Esophagus (tissue), 2 donors: ENCODE measurements around the gene SAP30. TPM values are rescaled to one million over a fixed set of nuclear protein-coding genes. Genes with fewer than 3 reads are reported as not detected.

Source experiments
- H3K27ac ChIP-seq, 2 donors: one replicate each; pipeline ENCODE4 v1.5.1; 2013; ENCODE audit warnings: low read depth in 2 of 2, mild to moderate bottlenecking in 2 of 2, inconsistent platforms in 1 of 2, low read length in 1 of 2, moderate library complexity in 1 of 2
- H3K27me3 ChIP-seq, 2 donors: one replicate each; pipeline ENCODE4 v1.6.1; 2013; ENCODE audit warnings: low read length in 2 of 2, control low read depth in 1 of 2, mild to moderate bottlenecking in 1 of 2; ENCODE audit not compliant: insufficient read depth in 2 of 2, control insufficient read depth in 1 of 2
- H3K36me3 ChIP-seq, 2 donors: one replicate each; pipeline ENCODE4 v1.6.1; 2013; ENCODE audit warnings: low read length in 1 of 2; ENCODE audit not compliant: control insufficient read depth in 2 of 2, insufficient read depth in 2 of 2
- H3K4me1 ChIP-seq, 2 donors: one replicate each; pipeline ENCODE4 v1.6.1; 2013; ENCODE audit warnings: low read length in 1 of 2; ENCODE audit not compliant: control insufficient read depth in 2 of 2, insufficient read depth in 2 of 2
- H3K4me3 ChIP-seq, 2 donors: one replicate each; pipeline ENCODE4 v1.5.1; 2013; ENCODE audit warnings: low read length in 2 of 2, mild to moderate bottlenecking in 2 of 2, low read depth in 1 of 2, moderate library complexity in 1 of 2
- H3K9me3 ChIP-seq, 2 donors: one replicate each; pipeline ENCODE4 v1.6.1; 2013; ENCODE audit warnings: mild to moderate bottlenecking in 2 of 2, low read depth in 1 of 2, low read length in 1 of 2, moderate library complexity in 1 of 2; ENCODE audit not compliant: control insufficient read depth in 2 of 2, insufficient read depth in 1 of 2
- WGBS, 2 donors: extraction: QIAGEN DNeasy Blood & Tissue Kit; methylation state at CpG; one replicate each; pipeline ENCODE4 v1.1.7; 2013; 5-methylcytosine and 5-hydroxymethylcytosine counted together
- polyA plus RNA-seq, 2 donors: library from polyadenylated mRNA; stranded (reverse); fragments of 200-250 nt; gene quantifications; one replicate each; pipeline ENCODE4 v1.2.3, GENCODE V29; 2013
- donor health status: healthy with polysubstance abuse.
- donor health status: Bipolar disorder and iron deficiency.

SAP30 gene
- 1 to 10 TPM; 2.5 to 7.3 TPM for polyA plus RNA-seq

DNA sequence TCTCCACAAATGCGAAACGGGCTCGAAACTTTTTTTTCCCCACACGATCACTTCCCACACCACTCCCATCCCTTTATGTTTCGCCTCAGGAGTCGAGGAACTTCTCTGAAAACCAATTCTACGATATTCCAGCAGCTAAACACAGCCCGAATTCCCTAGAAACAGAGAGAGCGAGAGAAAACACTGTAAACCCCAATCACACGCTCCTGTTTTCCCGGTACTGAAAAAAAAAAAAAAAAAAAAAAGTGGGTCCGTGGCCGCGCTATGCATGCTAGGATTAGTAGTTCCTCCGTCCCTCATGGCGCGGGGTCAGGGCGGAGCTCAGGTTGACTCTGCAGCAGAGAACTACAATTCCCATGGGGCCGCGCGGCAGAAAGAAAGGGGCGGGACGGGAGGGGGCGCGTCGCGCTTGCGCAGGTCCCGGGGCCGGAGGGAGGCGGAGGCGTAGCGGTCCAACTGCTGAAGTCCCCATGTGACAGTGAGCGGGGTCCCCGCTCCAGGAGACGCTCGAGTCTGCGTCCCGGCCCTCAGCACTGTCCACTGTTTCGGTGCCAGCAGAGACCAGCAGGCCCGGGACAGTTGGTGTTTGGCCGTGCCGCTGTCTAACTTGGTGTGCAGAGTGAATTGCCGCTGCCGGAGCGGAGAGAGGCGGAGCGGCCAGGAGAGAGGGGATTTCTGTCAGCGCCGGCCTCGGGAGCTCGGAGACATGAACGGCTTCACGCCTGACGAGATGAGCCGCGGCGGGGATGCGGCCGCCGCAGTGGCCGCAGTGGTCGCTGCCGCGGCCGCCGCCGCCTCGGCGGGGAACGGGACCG, at the start of gene SAP30:
Gene SAP30 (plus strand): TSS at position 478 of the 815 bp plus-strand sequence. CDS start 229 bp downstream, at position 707.
- H3K4me3 ChIP-seq, result peak within 1 kb of the TSS; percentile 72 to 77
- H3K36me3 ChIP-seq, result no peaks in the 10 kb centered on the region
- no peaks in the 10 kb centered on the region for H3K27me3 ChIP-seq
- H3K9me3 ChIP-seq, result no peaks in the 10 kb centered on the region
- peaks cover 0 to 2% of the 10 kb centered on the region in 2 donors for H3K4me1 ChIP-seq
- WGBS, 2 donors, result 0 to 1% methylated on average over 68 to 72 of the region's 72 CpGs
- H3K27ac ChIP-seq, result peak within 1 kb of the TSS; percentile 99 to 100

GRCh38 chr4:173325007-173325736, 45.6 kb upstream of the SAP30 start:
- Histone ChIP-seq H3K4me3 (no peak overlapping the region), H3K4me1 (no peaks in the 10 kb centered on the region), H3K36me3 (peaks cover 0 to 2% of the 10 kb centered on the region in 2 donors), H3K9me3 (no peaks in the 10 kb centered on the region), H3K27ac (no peak overlapping the region), H3K27me3 (no peaks in the 10 kb centered on the region)
- WGBS, 2 donors, result 96 to 97% methylated on average over 5 of the region's 5 CpGs

DNA sequence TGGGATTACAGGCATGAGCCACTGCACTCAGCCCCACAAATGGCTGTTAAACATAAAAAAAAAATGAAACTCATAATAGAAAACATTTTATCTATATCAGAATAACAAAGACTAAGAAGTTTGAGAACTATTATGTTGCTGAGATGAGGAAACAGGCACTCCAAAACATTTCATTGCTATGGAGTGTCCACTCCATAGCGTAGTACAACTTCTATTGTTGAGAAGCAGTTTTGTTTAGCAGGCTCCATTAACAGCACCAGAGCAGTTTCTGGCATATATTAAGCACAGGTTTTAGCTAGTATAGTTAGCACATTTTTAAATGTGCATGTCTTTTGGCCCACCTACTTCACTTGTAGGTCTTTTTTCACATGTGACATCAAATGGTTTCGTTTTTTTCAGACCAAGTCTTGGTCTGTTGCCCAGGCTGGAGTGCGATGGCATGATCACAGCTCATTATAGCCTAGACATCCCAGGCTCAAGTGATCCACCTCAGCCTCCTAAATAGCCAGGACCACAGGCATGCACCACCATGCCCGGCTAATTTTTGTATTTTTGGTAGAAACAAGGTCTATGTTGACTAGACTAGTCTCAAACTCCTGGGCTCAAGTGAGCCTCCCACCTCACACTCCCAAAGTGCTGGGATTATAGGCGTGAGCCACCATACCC, 42.4 kb upstream of the SAP30 start:
- H3K27ac ChIP-seq, result no peak overlapping the region
- peaks cover 0 to 2% of the 10 kb centered on the region in 2 donors for H3K36me3 ChIP-seq
- no peaks in the 10 kb centered on the region for H3K4me1 ChIP-seq
- no peaks in the 10 kb centered on the region for H3K9me3 ChIP-seq
- 89 to 93% methylated on average over 5 of the region's 5 CpGs for WGBS, 2 donors
- H3K4me3 ChIP-seq, result no peak overlapping the region
- H3K27me3 ChIP-seq, result no peaks in the 10 kb centered on the region

DNA sequence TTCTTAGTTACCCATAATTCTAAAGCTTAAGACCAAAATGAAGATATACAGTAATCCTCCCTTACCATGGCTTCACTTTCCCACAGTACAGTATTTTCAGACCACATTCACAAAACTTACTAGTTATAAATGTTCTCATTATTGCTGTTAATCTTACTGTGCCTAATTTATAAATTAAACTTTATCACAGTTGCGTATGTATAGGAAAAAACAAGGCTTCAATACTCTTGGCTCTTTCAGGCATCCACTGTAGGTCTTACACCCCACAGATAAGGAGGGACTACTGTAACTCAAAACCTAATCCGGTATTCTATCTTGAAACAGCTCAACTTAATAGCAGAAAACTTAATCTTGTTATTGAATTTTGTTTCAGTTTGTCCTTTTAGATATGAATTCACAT, 40.2 kb upstream of the SAP30 start:
- H3K36me3 ChIP-seq, result no peaks in the 10 kb centered on the region
- no peaks in the 10 kb centered on the region for H3K9me3 ChIP-seq
- no peaks in the 10 kb centered on the region for H3K27me3 ChIP-seq
- H3K4me3 ChIP-seq, result no peak overlapping the region
- no peak overlapping the region for H3K27ac ChIP-seq
- WGBS, 2 donors, result 87 to 96% methylated on average over 2 of the region's 2 CpGs
- H3K4me1 ChIP-seq, result no peaks in the 10 kb centered on the region

DNA sequence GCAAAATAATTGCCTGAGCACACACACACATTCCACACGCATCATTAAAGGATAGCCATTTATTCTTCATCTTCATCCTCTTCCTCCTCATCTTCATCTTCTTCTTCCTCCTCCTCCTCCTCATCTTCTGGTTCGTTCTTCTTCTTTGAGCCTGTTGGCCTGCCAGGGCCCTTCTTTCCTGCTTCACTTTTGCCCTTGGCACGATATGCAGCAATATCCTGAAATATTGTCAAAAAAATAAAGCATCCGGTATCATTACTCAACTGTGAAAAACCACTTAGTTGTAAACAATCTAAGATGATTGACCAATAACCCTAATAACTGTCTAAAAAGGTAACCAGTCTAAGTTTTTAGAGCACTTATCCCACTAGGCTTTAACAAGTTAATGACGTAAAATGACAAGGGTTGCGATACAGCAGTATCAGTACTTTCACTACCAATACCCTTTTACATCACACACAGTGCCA, 38.7 kb upstream of the SAP30 start:
- no peak overlapping the region for H3K27ac ChIP-seq
- H3K4me1 ChIP-seq, result no peaks in the 10 kb centered on the region
- WGBS, 2 donors, result 21 to 30% methylated on average over 6 of the region's 6 CpGs
- no peaks in the 10 kb centered on the region for H3K36me3 ChIP-seq
- peak overlapping the region in 1 of 2 donors; percentile 100 for H3K4me3 ChIP-seq
- no peaks in the 10 kb centered on the region for H3K27me3 ChIP-seq
- no peaks in the 10 kb centered on the region for H3K9me3 ChIP-seq

GRCh38 chr4:173332963-173333657, 37.6 kb upstream of the SAP30 start:
- no peaks in the 10 kb centered on the region for H3K9me3 ChIP-seq
- WGBS, 2 donors, result 3 to 4% methylated on average over 21 of the region's 21 CpGs
- H3K4me3 ChIP-seq, result peak overlapping the region; percentile 69 to 100
- H3K27ac ChIP-seq, result peak overlapping the region; percentile 94 to 100
- no peaks in the 10 kb centered on the region for H3K27me3 ChIP-seq
- no peaks in the 10 kb centered on the region for H3K36me3 ChIP-seq
- H3K4me1 ChIP-seq, result no peaks in the 10 kb centered on the region

GRCh38 chr4:173333658-173334084, 37.1 kb upstream of the SAP30 start:
- 0 to 1% methylated on average over 34 to 53 of the region's 53 CpGs for WGBS, 2 donors
- Histone ChIP-seq H3K4me1 (no peaks in the 10 kb centered on the region), H3K9me3 (no peaks in the 10 kb centered on the region), H3K27ac (peak overlapping the region; percentile 94 to 100), H3K36me3 (no peaks in the 10 kb centered on the region), H3K4me3 (peak overlapping the region; percentile 69 to 100), H3K27me3 (no peaks in the 10 kb centered on the region)

DNA sequence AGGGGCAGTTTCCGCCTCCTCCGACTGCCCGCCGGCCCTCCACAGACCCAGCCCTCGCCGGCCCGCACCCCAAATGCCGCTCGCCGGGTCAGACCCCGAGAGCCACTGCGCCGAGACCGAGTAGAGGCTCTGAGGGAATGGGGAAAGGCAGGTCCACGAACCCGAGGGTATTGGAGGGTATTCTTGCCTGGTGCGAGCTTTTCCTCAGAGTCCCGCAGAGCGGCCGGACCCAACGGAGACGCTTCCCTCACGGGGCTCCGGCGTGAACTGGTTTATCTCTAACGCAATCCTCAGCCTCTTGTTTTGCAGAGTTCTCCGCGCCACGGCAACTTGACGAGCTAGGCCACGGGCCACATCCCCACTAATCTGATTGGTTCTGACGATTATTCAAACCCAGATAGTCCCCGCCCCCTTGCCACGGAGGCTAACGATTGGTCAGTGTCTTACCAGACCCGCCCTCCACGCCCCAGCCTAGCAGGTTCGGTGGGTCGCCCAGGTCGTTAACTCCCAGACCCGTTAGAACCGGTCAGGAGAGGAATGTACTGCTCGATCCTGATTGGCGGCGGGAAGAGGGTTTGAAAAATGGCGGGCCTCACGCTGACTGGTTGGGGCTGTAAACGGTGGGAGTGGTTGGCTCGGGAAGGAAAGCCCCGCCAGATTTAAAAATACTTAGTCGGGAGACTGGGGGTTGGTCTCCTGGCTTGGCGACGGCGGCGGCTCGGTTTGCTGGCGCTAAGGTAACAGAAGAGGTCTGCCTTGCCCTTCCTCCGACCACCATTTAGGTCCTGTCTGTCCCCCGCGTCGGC, 36.5 kb upstream of the SAP30 start, which contains the start of gene HMGB2:
Gene HMGB2 (minus strand): TSS at position 274 of the 806 bp plus-strand sequence. CDS start 709 bp downstream, outside the sequence.
- Histone ChIP-seq H3K27me3 (no peaks in the 10 kb centered on the region), H3K4me1 (no peaks in the 10 kb centered on the region), H3K27ac (peak within 1 kb of the TSS; percentile 94 to 100), H3K4me3 (peak within 1 kb of the TSS; percentile 70 to 100), H3K36me3 (no peaks in the 10 kb centered on the region), H3K9me3 (no peaks in the 10 kb centered on the region)
- WGBS, 2 donors, result 0% methylated on average over 61 of the region's 61 CpGs
